ENCODE data around the gene CDCA3.
A peak's percentile ranks its signal among the peaks of the same experiment; 100 is the strongest.

CDCA3 gene

DNA sequence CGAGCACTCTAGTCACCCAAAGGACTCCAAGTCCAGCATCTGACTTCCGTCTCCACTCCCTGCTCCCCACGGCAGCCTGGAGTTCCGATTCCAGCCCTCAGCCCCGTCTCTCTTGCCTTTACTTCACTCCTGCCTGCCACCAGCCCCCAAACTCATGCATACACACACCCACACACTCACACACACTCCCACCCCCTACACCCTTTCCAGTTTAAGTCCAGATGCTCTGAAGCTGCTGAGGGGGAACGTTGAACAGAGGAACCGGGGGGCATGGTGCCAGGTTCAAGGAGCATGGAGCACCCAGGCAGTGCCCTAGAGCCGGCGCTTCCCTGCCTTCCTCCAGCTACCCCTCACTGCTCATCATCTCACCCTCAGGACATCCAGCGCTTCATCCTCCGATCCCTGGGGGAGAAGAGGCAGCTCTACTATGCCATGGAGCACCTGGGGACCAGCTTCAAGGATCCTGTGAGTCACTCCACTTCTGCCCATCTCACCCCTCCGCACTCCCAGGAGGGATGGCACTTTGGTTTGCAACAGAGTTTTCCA lies 19.6 kb downstream of the CDCA3 start:
- DNase-seq, result no peak

DNA sequence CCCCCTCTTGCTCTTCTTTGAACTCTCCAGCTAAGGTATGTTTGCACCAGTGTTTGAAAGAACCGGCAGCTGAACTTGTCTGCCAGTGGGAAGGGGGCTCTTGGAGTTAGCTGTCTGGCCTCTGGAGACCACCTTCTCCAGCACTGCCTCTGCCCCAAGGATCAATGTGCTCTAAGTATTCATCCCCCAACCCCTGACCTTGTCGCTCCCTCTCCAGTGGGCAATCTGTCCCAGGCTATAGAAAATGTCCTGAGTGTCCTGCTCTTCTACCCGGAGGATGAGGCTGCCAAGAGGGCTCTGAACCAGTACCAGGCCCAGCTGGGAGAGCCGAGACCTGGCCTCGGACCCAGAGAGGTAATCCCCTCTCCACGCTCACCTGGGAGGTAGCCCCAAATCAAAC lies 20.1 kb downstream of the CDCA3 start:
- no peak for DNase-seq

DNA sequence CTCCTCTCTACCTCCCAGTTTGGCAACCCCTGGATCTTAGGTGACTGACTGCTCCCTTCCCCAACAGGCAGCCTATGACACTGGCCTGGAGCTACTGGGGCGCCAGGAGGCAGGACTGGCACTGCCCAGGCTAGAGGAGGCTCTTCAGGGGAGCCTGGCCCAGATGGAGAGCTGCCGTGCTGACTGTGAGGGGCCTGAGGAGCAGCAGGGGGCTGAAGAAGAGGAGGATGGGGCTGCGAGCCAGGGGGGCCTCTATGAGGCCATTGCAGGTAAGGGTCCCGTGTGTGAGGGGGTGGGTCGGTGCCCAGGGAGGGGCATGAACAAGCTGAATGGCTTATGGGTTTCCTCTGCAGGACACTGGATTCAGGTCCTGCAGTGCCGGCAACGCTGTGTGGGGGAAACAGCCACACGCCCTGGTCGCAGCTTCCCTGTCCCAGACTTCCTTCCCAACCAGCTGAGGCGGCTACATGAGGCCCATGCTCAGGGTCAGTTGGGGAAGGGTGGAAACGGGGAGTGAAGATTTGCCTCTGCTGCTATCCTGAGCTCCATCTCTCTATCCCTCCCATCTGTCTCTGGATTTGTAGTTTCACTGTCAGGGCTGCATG lies 20.7 kb downstream of the CDCA3 start:
- no peak for DNase-seq

DNA sequence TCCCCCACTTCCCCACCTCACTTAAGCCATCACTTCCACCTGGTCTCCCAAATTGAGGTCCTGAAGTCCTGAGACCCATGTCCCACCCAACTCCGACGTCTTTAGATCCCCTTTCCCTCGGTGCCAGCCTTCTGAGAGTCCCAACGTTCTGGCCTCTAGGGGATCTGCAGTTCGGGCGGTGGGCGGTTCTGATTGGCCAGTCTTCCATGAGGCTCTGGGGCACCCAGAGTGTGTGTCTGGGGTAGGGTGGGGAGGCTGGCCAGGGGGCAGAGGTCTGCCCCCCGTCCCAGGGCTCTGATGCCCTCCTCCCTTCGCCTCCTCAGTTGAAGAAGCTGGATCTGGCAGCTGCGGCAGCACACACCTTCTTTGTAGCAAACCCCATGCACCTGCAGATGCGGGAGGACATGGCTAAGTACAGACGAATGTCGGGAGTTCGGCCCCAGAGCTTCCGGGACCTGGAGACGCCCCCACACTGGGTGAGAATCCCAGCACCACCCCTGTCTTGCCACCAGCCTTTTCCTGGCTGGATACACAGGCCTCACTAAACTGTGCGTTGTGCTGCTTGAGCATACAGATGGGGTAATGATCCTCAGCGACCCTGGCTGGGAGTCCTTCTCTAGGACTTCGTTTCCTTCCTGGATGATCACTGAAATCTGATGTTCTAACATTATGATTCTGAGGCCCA lies 21.4 kb downstream of the CDCA3 start:
- no peak for DNase-seq

DNA sequence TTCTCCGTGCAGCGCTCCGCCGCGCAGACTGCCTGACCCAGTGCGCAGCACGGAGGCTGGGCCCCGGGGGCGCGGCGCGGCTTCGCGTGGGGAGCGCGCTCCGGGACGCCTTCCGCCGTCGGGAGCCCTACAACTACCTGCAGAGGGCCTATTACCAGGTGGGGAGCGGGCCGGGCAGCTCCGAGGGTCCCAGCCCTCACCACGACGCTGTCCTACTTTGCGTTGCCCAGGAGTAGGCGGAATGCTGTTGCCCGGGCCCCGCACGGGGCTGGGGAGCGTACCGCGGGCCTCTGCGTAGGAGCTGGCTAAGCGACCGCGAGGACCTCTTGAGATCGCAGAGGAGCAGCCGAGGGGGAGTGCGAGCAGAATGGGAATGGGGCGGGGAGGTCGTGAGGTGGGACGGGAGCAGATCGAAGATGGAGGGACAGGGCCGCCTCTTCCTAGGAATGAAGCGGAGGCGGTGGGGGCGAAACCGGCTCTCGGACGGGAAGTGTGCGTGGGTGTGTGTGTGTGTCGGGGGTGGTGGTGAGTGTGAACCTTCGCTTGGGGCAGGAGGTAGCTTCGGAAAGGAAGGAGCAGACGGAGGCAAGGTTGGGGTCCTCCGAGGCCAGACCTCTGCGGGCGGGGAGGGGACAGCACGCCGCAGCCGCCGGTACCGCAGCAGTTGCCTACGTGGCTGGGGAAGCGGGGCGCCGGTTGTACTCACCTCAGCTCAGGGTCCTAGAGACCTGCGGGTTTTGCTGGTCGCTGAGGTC lies 22.1 kb downstream of the CDCA3 start:
- peak; percentile 47 for DNase-seq

DNA sequence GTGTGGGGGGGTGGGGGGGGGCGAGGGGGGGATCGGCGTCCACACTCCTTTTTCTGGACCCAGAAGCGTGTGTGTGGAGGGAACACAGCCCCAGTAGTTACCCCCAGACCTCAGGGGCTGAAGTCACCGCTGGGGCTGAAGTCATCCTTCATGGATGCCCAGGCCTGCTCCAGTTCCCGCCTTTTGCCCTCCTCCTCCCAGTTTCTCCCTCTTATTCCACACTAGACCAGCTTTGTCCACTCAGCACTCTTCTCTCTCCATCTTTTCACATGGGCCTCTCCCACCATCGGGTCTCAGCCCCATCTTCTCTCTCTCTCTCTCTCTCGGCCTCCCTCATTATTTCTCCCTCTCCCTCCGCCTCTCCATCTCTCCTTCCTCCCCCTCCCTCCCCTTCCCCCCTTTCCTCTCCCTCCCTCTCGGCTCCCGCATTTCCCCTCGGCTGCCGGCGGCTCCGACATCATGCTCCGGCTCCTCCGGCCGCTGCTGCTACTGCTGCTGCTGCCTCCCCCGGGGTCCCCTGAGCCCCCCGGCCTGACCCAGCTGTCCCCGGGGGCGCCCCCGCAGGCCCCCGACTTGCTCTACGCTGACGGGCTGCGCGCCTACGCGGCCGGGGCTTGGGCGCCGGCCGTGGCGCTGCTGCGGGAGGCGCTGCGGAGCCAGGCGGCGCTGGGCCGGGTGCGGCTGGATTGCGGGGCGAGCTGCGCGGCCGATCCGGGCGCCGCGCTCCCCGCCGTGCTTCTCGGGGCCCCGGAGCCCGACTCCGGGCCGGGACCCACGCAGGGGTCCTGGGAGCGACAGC lies 22.9 kb downstream of the CDCA3 start, which contains the start of gene P3H3:
Gene P3H3 (plus strand): TSS at position 426 of the 799 bp plus-strand sequence. CDS start 34 bp downstream, at position 460.
- no peak for DNase-seq

DNA sequence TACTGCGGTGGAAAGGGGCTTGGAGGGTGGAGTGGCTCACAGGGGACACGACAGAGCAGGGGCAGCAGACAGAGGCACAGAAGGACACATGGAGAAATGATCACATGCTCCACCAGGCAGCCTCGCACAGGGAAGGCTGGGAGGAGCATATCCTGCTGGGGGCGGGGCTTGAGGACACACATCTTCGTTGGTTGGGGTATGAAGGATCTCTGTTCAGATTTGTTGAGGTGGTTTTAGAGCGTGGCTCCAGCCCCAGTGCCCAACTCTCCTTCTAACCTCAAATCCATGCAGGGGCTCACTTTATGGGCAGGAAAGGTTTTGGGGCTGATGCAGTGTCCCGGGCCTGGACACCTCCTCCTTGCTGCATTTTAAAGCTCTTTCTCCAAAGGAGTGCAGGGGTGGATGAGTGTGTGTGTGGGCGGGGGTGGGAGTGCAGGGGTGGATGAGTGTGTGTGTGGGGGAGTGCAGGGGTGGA lies 23.6 kb downstream of the CDCA3 start:
- peak; percentile 36 for DNase-seq

DNA sequence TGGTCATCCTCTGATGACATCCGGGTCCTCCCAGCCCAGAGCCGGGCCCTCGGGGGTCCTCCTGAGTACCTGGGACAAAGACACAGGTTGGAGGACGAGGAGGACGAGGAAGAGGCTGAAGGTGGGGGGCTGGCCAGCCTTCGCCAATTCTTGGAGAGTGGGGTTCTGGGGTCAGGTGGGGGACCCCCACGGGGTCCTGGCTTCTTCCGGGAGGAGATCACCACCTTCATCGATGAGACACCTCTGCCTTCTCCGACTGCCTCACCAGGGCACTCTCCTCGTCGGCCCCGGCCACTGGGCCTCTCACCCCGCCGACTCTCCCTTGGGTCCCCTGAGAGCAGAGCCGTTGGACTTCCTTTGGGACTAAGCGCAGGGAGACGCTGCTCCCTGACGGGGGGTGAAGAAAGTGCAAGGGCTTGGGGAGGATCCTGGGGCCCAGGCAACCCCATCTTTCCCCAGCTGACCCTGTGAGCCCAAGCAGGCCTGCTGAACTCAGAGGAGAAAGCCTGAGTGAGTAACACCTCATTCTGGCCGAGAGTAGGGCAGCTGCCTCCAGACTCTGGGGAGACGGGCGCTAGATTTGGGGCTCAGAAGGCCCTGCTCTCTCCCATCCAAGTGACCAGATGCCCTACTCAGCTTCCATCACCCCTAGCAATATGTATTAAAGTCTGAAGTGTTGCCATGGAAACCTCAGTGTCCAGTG lies 24.2 kb downstream of the CDCA3 start:
- no peak for DNase-seq

DNA sequence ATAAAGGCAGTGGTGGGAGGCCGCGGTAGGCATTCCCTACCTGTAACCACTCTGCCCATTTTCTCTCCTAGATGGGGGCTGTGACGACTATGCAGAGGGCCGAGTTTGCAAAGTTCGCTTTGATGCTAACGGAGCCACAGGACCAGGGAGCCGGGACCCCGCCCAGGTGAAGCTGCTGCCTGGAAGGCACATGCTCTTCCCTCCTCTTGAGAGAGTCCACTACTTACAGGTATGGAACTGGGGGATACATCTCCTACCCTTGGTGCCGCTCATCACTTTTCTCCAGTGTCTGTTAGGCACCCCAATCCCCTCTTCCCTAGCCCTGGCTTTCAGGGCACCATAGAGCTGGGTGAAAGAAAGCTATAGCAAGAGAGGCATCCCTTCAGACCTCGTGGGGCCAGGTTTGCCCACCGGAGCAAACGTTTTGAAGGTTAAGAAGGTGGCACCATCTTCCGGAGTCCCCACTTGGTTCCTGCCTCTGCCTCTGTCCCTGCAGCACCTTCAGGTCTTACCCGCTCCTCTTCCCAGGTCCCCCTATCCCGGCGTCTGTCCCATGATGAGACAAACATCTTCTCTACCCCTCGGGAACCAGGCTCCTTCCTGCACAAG lies 24.9 kb downstream of the CDCA3 start:
- no peak for DNase-seq

DNA sequence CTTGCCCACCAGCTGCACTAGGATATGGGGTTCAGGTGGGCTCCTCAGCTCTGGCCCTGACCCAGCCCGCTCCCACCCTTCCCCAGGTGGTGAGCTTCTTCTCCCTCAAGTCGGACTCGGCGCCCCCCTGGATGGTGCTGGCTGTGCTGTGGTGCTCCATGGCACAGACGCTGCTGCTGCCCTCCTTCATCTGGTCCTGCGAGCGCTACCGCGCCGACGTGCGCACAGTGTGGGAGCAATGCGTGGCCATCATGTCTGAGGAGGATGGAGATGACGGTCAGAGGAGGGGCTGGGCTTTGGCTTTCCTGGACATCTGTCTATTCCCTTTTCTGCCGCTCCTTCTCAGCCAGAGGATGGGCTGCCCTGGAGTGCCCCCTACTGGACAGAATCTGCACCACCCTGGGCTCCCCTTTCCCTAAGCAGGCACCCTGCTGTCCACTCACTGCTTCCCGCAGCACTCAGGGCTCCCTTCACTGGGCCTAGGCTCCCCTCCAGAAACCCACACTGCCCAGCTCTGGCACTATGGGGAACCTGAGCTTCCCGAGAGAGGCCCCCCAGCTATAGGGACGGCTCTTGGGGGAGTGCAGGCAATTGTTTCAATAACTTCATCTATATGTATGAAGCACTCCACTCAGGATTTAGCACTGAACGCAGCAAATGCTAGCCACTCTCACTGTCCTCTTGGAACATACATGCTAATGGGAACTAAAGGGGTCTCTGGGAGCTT lies 25.5 kb downstream of the CDCA3 start:
- DNase-seq, result peak; percentile 67

DNA sequence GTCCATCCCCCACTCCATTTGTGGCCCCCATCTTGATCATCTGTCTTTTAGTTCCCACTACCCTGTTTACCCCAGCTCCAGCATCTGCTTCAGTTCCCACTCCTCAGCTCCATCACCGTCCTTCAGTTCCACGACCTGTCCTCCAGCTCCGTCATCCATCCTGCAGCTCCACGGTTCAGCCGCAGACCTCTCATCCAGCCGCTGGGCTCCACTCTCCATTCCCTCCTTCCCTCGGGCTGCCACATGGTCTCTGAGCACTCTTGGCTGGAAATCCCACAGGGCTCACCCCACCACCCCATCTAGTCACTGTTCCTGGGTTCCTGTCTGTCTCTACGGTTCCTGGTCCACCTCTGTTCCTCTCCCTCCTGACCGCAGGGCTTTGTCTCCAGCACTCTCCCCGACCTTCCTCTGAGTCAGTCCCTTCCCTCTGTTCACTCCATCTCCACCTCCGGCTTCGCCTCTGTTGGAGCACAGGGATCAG lies 26.1 kb downstream of the CDCA3 start:
- DNase-seq, result no peak

DNA sequence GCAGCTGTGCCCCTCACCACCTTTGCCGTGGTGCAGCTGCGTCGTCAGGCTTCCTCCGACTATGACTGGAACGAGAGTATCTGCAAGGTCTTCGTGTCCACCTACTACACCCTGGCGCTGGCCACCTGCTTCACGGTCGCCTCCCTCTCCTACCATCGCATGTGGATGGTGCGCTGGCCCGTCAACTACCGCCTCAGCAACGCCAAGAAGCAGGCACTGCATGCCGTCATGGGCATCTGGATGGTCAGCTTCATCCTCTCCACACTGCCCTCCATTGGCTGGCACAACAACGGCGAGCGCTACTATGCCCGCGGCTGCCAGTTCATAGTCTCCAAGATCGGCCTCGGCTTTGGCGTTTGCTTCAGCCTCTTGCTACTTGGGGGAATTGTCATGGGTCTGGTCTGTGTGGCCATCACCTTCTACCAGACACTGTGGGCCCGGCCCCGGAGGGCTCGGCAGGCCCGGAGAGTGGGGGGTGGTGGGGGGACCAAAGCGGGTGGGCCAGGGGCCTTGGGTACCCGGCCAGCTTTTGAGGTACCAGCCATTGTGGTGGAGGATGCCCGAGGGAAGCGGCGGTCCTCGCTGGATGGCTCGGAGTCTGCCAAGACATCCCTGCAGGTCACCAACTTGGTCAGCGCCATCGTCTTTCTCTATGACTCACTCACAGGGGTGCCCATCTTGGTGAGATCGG lies 26.9 kb downstream of the CDCA3 start:
- no peak for DNase-seq

DNA sequence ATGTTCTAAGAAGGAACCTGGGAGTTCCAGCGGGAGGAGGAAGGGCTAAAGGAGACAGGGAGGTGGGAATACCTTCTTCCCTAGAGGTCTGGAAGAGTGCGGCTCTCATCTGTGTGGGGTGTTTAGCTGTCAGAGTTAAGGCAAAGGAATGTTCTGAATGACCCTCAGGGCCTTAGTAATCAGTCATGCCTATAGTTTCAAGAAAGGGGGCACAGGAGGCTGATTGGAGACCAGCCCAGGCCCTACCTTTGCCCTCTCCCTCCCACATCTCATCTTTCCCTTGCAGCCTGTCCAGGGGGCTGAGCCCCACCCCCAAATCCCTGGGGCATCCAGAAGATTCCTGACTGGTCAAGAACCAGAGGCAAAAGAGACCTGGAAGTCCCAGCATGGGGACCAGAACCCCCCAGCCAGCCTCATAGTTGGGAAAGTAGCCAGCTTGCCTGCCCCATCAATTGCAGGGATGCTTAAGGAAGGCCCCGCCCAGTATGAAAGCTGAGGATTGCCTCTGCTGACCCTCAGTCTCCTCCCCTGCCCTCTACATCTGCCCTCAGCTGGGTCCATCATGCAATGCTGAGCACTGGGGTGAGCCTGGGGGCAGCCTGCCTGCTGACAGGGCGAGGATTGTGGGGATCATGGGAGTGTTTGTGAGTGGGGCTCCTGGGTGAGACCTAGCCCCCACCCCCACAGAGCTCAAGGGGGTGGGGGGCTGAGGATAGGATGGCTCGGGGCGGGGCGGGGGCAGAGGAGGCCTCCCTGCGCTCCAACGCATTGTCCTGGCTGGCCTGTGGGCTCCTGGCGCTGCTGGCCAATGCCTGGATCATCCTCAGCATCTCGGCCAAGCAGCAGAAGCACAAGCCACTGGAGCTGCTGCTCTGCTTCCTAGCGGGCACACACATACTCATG lies 27.7 kb downstream of the CDCA3 start:
- no peak for DNase-seq

DNA sequence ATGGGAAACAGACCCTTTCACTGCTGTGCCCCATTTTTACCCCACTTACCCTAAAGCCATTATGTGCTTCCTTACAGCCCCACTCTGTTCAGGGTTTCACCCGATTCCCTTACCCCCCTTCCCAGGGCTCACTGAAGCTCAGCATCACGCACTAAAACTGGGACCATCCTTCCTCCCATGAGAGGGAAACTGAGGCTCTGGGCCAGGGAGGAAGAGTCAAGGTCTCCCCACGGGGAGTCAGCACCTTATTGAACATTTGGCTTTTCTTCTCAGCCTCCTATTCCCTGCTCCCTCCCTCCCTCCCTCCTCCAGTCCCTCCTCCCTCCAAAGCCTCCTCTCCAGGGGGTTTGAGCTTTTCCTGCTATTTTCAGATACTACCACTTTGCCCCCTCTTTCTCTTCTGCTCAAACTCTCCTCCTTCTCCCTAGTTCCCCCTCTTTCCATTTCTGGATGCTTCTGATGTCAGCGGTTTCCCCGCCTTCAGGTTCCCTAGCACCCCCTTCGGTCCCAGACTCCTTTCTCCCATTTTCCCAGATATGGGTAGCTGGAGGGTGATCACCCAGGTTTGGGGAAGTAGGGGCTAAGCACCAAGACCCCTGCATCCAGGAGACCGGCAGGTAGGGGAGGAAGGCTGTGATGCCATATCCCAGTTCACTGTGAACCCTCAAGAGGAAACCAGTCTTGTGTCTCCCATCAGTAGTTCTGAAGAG lies 28.5 kb downstream of the CDCA3 start:
- DNase-seq, result no peak

DNA sequence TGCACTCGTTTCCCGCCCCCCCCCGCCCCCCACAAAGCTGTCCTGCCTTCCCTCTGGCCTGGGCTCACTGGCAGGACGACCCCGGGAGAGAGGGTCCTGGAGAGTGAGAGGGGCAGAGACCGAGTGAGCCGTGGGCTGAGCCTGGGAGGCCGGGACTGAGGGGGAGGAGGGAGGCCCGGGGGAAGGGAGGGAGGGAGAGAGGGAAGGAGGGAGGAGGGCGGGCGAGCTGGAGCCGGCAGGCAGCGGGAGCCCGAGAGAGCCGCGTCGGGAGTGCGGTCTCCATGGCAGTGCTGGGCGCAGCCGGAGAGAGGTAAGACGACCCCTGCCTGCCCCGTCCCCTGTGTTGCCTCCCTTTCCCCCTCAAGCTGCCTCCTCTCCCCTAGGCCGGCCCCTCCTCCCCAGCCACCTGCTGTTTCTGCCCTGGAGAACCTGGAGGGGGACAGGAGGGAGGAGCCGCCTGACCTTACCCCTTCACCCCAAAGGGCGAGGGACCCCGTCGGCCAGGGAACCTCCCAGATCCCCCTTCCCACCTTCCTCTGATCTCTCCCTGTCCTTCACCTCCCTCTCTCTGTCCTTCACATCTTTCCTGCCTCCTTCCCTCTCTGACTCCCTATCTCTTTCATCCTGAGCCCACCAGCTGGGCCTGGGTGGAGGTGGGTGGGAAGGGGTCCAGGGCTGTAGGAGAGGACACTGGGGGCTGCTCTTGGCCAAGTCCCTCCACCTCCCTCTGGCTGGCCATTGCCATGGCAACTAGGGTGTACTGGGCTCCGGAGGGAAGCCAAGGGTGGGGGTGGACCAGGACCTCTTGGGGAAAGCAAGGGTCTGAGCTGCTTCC lies 29.3 kb downstream of the CDCA3 start, which contains the start of gene GPR162:
Gene GPR162 (plus strand): TSS at position 231 of the 835 bp plus-strand sequence. CDS start 2,078 bp downstream, outside the sequence.
- peak; percentile 46 for DNase-seq

DNA sequence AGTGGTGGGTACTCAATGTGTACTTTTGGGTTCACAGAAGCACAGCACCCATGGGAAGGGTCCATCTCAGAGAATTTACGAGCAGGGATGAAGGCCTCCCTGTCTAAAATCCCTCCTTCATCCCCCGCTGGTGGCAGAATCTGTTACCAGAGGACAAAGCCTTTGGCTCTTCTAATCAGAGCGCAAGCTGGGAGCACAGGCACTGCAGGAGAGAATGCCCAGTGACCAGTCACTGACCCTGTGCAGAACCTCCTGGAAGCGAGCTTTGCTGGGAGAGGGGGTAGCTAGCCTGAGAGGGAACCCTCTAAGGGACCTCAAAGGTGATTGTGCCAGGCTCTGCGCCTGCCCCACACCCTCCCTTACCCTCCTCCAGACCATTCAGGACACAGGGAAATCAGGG lies 30.9 kb downstream of the CDCA3 start:
- no peak for DNase-seq
